Chondrocyte (in vitro differentiated cells): Measurements from ENCODE around the gene NOXO1. TPM values are rescaled to one million over a fixed set of nuclear protein-coding genes. Genes with fewer than 3 reads are reported as not detected.

Experiments used
- DNase-seq: peaks from one replicate; pipeline ENCODE4 v3.0.0; 2021; ENCODE audit warnings: mixed read lengths, low spot score
- H3K27ac Mint-ChIP-seq: one replicate; pipeline ENCODE4 v1.8.0; 2021; ENCODE audit warnings: mild to moderate bottlenecking, moderate library complexity, mixed read lengths; ENCODE audit not compliant: unreplicated experiment
- H3K27me3 Mint-ChIP-seq: 2 replicates; pipeline ENCODE4 v1.8.0; 2021; ENCODE audit warnings: low read depth, mixed read lengths
- H3K36me3 Mint-ChIP-seq: 2 replicates; pipeline ENCODE4 v1.8.0; 2021; ENCODE audit warnings: low read depth, mixed read lengths
- H3K4me1 Mint-ChIP-seq: 2 replicates; pipeline ENCODE4 v1.8.0; 2021; ENCODE audit warnings: low read depth, mild to moderate bottlenecking, mixed read lengths
- H3K4me3 Mint-ChIP-seq: one replicate; pipeline ENCODE4 v1.8.0; 2021; ENCODE audit warnings: mild to moderate bottlenecking, moderate library complexity, mixed read lengths; ENCODE audit not compliant: unreplicated experiment
- H3K9me3 Mint-ChIP-seq: 2 replicates; pipeline ENCODE4 v1.8.0; 2021; ENCODE audit warnings: low read depth, mixed read lengths
- CTCF ChIP-seq: fragments of 200-600 bp; sonication (generic); IDR thresholded peaks from 2 replicates; pipeline ENCODE4 v1.5.0; 2021; ENCODE audit warnings: antibody characterized with exemption, mild to moderate bottlenecking, moderate library complexity
- total RNA-seq: library from RNA; stranded (reverse); gene quantifications from 3 replicates; pipeline ENCODE4 v1.2.1, GENCODE V29; 2021

The NOXO1 gene
- total RNA-seq, 1 donor from 2014 or later = 0.25 TPM

GRCh38 chr16:1929578-1930337, 51.5 kb downstream of the NOXO1 start:
- peak; percentile 97 for TF ChIP-seq CTCF
- Mint-ChIP-seq H3K4me1 (peaks cover 3% of the 10 kb centered on the region), H3K4me3 (peak overlapping the region; percentile 65), H3K27ac (no peak overlapping the region), H3K36me3 (no peaks in the 10 kb centered on the region), H3K9me3 (no peaks in the 10 kb centered on the region), H3K27me3 (no peaks in the 10 kb centered on the region)
- peak; percentile 96 for DNase-seq

DNA sequence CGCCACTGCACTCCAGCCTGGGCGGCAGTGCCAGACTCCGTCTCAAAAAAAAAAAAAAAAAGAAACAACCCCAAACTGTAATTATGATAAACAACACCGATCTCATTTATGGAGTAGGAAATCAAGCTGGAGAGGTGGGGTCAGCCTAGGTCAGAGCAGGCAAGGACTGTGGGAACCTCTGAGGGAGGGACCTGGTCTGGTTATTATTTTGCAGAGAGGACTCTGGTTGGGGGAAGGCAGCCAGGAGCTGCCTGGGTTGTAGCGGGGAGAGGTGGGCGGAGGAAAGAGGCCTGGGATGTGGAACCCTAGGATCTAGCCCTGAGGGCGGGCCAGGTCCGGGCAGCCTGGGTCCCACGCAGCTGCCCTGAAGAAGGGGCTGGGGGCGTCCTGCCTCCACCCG, 52.2 kb downstream of the NOXO1 start:
- TF ChIP-seq CTCF = no peak
- DNase-seq = no peak
- Mint-ChIP-seq H3K9me3 (no peaks in the 10 kb centered on the region), H3K27ac (no peak overlapping the region), H3K27me3 (no peaks in the 10 kb centered on the region), H3K4me3 (peak overlapping the region; percentile 64), H3K4me1 (peaks cover 3% of the 10 kb centered on the region), H3K36me3 (no peaks in the 10 kb centered on the region)

Other genes with a start within 250 kb of the NOXO1 start
- 51.0 to 62.9 TPM (median 53.8 TPM) in 3 replicates for gene NME3, start 209.9 kb downstream of the NOXO1 start, total RNA-seq
- 16.9 to 28.4 TPM (median 19.7 TPM) in 3 replicates for gene EME2, start 208.7 kb downstream of the NOXO1 start, total RNA-seq
- gene MRPS34, start 208.3 kb downstream of the NOXO1 start, total RNA-seq = 54.5 to 78.7 TPM (median 60.4 TPM) in 3 replicates
- gene SPSB3, start 198.9 kb downstream of the NOXO1 start, total RNA-seq = 30.8 to 32.1 TPM (median 31.5 TPM) in 3 replicates
- 36.5 to 46.0 TPM (median 40.7 TPM) in 3 replicates for gene NUBP2, start 198.5 kb downstream of the NOXO1 start, total RNA-seq
- 0.12 to 0.31 TPM in 2 of 3 replicates, not detected in the other for gene IGFALS, start 187.8 kb downstream of the NOXO1 start, total RNA-seq
- 46.5 to 56.7 TPM (median 55.1 TPM) in 3 replicates for gene HAGH, start 154.6 kb downstream of the NOXO1 start, total RNA-seq
- gene FAHD1, start 154.3 kb downstream of the NOXO1 start, total RNA-seq = 25.8 to 27.1 TPM (median 25.9 TPM) in 3 replicates
- gene MEIOB, start 109.3 kb downstream of the NOXO1 start, total RNA-seq = 1.1 to 1.3 TPM (median 1.2 TPM) in 3 replicates
- gene HS3ST6, start 63.1 kb downstream of the NOXO1 start, total RNA-seq = not detected in 3 replicates
- gene MSRB1, start 38.3 kb downstream of the NOXO1 start, total RNA-seq = 18.3 to 19.1 TPM (median 18.8 TPM) in 3 replicates
- gene RPL3L, start 26.8 kb downstream of the NOXO1 start, total RNA-seq = not detected in 3 replicates
- gene NDUFB10, start 21.9 kb downstream of the NOXO1 start, total RNA-seq = 97.9 to 131 TPM (median 110 TPM) in 3 replicates
- gene RPS2, start 16.6 kb downstream of the NOXO1 start, total RNA-seq = 1,605 to 1,878 TPM (median 1,662 TPM) in 3 replicates
- gene RNF151, start 14.6 kb downstream of the NOXO1 start, total RNA-seq = not detected in 3 replicates
- 20.9 to 40.1 TPM (median 21.6 TPM) in 3 replicates for gene TBL3, start 9.4 kb downstream of the NOXO1 start, total RNA-seq
- 17.0 to 19.7 TPM (median 17.5 TPM) in 3 replicates for gene GFER, start 2.7 kb upstream of the NOXO1 start, total RNA-seq
- gene SYNGR3, start 8.5 kb upstream of the NOXO1 start, total RNA-seq = 0.39 to 0.74 TPM (median 0.67 TPM) in 3 replicates
- 39.0 to 43.4 TPM (median 41.7 TPM) in 3 replicates for gene ZNF598, start 28.4 kb upstream of the NOXO1 start, total RNA-seq
- gene NPW, start 38.3 kb upstream of the NOXO1 start, total RNA-seq = 1.1 to 3.7 TPM (median 2.5 TPM) in 3 replicates
- 61.5 to 89.4 TPM (median 87.0 TPM) in 3 replicates for gene NHERF2, start 45.4 kb upstream of the NOXO1 start, total RNA-seq
- 12.6 to 15.4 TPM (median 14.2 TPM) in 3 replicates for gene NTHL1, start 66.4 kb upstream of the NOXO1 start, total RNA-seq
- gene TSC2, start 66.5 kb upstream of the NOXO1 start, total RNA-seq = 107 to 158 TPM (median 108 TPM) in 3 replicates
- gene PKD1, start 154.4 kb upstream of the NOXO1 start, total RNA-seq = 131 to 230 TPM (median 216 TPM) in 3 replicates
- 0.28 to 1.1 TPM (median 0.80 TPM) in 3 replicates for gene RAB26, start 167.2 kb upstream of the NOXO1 start, total RNA-seq
- gene TRAF7, start 174.3 kb upstream of the NOXO1 start, total RNA-seq = 62.1 to 71.3 TPM (median 63.4 TPM) in 3 replicates
- gene CASKIN1, start 215.1 kb upstream of the NOXO1 start, total RNA-seq = 1.3 to 3.6 TPM (median 2.3 TPM) in 3 replicates
- gene MLST8, start 224.0 kb upstream of the NOXO1 start, total RNA-seq = 37.1 to 41.4 TPM (median 39.3 TPM) in 3 replicates
- 5.4 to 7.3 TPM (median 6.9 TPM) in 3 replicates for gene BRICD5, start 229.4 kb upstream of the NOXO1 start, total RNA-seq
- gene PGP, start 233.4 kb upstream of the NOXO1 start, total RNA-seq = 15.6 to 21.1 TPM (median 16.0 TPM) in 3 replicates
- gene E4F1, start 242.1 kb upstream of the NOXO1 start, total RNA-seq = 18.7 to 25.7 TPM (median 20.7 TPM) in 3 replicates